GM12891 (cell line): ENCODE data around the gene CAMKV.

Experiments
- PAX5 ChIP-seq: IDR thresholded peaks from 2 replicates; pipeline ENCODE4 v1.6.1; 2011; ENCODE audit warnings: low read length, moderate library complexity, mild to moderate bottlenecking; ENCODE audit not compliant: insufficient read depth, severe bottlenecking
- POLR2A ChIP-seq: IDR thresholded peaks from 2 replicates; pipeline ENCODE4 v1.6.1; 2011; ENCODE audit warnings: low read depth, low read length, control low read depth
- POLR2AphosphoS5 ChIP-seq: IDR thresholded peaks from 2 replicates; pipeline ENCODE4 v1.6.1; 2011; ENCODE audit warnings: low read depth, low read length, control low read depth
- POU2F2 ChIP-seq: IDR thresholded peaks from 2 replicates; pipeline ENCODE4 v1.6.1; 2011; ENCODE audit warnings: low read depth, mild to moderate bottlenecking, control low read depth, low read length, moderate library complexity
- SPI1 ChIP-seq: IDR thresholded peaks from 2 replicates; pipeline ENCODE4 v1.6.1; 2011; ENCODE audit warnings: low read depth, low read length, control low read depth
- TAF1 ChIP-seq: IDR thresholded peaks from 2 replicates; pipeline ENCODE4 v1.6.1; 2011; ENCODE audit warnings: low read depth, low read length, control low read depth

DNA sequence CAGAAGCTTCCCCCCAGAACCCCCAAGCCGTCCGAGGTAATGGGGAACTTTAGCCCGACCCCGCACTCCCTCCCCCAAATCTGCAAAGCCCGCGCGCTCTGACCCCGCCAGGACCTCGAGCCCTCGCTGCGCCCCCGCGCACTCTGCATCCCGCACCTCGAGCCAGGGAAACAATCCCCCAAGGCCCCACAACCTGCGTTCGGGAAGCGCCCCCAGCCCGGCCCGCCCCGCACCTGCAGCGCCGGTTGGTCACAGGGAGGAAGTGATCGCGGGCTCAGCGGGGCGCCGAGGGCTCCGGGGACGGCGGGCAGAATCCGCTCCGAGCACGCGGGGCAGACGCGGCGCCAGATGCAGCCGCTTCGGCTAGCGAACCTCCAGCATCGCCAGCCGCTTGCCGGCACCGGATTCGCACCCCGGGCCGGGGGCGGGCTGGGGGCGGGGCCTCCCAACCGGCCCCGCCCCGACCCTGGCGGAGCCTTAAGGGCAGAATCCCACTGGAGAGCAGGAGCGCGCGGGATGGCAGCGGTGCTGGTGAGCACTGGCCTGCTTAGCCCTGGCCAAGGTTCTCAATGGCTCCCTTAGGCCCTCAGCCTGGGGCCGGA lies at the start of gene CAMKV:
- TF ChIP-seq SPI1 (peak; percentile 32; the same call in 1 of the 2 replicates), POLR2A (no peak), POLR2AphosphoS5 (no peak), TAF1 (no peak), POU2F2 (no peak), PAX5 (no peak)
